Measurements from ENCODE around the gene RNF13. TPM values are rescaled to one million over a fixed set of nuclear protein-coding genes. Genes with fewer than 3 reads are reported as not detected.

RNF13 gene, protein sequence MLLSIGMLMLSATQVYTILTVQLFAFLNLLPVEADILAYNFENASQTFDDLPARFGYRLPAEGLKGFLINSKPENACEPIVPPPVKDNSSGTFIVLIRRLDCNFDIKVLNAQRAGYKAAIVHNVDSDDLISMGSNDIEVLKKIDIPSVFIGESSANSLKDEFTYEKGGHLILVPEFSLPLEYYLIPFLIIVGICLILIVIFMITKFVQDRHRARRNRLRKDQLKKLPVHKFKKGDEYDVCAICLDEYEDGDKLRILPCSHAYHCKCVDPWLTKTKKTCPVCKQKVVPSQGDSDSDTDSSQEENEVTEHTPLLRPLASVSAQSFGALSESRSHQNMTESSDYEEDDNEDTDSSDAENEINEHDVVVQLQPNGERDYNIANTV
- 26.9 and 29.9 TPM in 2 replicates for total RNA-seq
- long read RNA-seq, transcript RNF13-212 (10 exons, 1,027 nt) = minor isoform, 5 of 95 reads
- long read RNA-seq, transcript RNF13-203 (10 exons, 2,843 nt) = major isoform, 75 of 95 reads
- long read RNA-seq, partial matches to known transcripts = 5 of 95 reads
- long read RNA-seq, other reads (novel, unspliced or antisense) = 7 of 95 reads

DNA sequence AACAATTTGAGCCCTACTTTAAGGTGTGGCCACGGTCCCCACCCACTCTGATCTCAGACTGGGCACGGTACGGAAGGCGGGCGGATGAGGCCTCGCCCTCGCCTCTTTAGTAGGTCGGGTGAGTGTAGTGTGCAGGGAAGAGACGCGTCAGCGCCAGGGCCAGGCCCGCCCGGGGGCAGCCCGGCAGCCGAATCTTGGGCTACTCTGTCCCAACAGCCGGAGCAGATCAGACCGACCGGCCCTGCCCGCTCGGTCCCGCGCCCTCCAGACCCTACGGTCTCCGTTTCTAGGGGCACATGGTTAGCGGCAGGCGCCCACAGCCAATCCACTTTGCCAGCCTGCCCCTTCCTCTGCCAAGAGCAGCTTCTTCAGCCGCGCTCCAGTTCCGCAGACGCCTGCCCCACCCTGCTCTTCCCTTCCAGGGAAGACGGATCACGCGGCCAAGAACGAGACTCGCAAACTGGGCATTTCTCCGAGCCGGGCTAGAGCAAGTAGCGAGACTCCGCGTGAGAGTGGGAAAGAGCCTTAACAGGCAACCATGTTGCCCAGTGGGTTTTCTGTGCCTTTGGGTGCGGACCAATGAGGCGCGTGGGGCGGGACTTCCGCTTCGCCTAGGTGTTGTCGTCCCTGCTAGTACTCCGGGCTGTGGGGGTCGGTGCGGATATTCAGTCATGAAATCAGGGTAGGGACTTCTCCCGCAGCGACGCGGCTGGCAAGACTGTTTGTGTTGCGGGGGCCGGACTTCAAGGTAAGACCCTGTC is at the start of gene RNF13:
TSS of gene RNF13 (plus strand) at position 610 of the 761 bp plus-strand sequence. CDS start 32,812 bp downstream, outside the sequence.
- peak; percentile 86 for DNase-seq (ENCODE audit: low read depth, low spot score)
- Mint-ChIP-seq H3K27me3 (ENCODE audit: low read depth) (peaks cover 5% of the 10 kb centered on the region), H3K4me3 (peak within 1 kb of the TSS; percentile 99), H3K36me3 (ENCODE audit: low read depth) (no peaks in the 10 kb centered on the region), H3K27ac (ENCODE audit: unreplicated experiment) (peak within 1 kb of the TSS; percentile 96), H3K9me3 (no peaks in the 10 kb centered on the region), H3K4me1 (peaks cover 48% of the 10 kb centered on the region)
- TF ChIP-seq, protein P1, sequence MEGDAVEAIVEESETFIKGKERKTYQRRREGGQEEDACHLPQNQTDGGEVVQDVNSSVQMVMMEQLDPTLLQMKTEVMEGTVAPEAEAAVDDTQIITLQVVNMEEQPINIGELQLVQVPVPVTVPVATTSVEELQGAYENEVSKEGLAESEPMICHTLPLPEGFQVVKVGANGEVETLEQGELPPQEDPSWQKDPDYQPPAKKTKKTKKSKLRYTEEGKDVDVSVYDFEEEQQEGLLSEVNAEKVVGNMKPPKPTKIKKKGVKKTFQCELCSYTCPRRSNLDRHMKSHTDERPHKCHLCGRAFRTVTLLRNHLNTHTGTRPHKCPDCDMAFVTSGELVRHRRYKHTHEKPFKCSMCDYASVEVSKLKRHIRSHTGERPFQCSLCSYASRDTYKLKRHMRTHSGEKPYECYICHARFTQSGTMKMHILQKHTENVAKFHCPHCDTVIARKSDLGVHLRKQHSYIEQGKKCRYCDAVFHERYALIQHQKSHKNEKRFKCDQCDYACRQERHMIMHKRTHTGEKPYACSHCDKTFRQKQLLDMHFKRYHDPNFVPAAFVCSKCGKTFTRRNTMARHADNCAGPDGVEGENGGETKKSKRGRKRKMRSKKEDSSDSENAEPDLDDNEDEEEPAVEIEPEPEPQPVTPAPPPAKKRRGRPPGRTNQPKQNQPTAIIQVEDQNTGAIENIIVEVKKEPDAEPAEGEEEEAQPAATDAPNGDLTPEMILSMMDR (conservative IDR thresholded peaks at IDR 0.05) = no peak

DNA sequence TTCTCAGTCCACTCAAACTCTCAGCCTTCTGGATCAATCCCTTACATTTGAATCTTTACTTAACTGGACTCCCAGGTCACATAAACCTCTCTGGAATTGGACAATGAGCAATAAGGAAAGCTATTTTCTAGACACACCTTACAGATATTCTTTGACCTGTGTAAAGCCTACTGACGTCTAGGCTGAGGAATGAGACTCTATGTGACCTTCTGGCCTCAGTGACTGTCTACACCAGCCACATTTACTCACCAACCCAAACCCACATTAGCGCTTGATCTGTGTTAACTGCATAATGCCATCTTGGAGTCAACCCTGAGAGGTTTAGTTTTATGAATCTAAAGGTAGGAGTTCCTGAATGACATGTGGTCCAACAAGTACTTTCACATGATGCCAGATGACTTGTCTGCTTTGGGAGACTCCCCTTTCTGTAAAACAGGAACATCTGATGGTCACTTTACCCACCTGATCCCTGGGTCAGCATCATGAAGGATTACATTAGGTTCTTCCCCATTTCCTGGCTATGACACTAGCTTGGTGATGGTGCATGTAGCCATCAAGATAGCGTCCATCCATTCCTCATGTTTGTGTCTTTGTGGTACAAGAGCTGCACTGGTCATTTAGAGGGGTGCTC is 49.3 kb upstream of the RNF13 start:
- Mint-ChIP-seq H3K36me3 (ENCODE audit: low read depth) (no peaks in the 10 kb centered on the region), H3K27ac (ENCODE audit: unreplicated experiment) (no peak overlapping the region), H3K27me3 (ENCODE audit: low read depth) (peaks cover 34% of the 10 kb centered on the region), H3K4me3 (no peak overlapping the region), H3K9me3 (no peaks in the 10 kb centered on the region), H3K4me1 (peaks cover 4% of the 10 kb centered on the region)
- TF ChIP-seq, protein P1 (conservative IDR thresholded peaks at IDR 0.05) = no peak
- no peak for DNase-seq (ENCODE audit: low read depth, low spot score)

DNA sequence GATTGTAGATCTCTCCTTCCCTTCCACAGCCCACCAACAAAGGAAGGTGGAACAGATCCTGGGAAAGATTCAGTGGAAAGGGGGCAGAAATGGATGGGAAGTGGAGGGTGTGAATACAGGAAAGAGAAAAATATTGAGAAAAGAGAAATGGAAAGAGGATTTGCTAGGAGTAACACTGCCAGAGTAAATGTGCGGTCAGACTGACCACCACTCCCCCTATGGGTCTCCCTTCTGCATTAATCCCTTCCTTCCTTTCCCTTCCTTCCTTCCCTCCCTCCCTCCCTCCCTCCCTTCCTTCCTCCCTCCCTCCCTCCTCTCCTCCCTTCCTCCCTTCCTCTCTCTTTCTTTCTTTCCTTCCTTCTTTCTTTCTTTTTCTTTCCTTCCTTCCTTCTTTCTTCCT is 48.7 kb upstream of the RNF13 start:
- Mint-ChIP-seq H3K4me1 (peaks cover 4% of the 10 kb centered on the region), H3K27ac (ENCODE audit: unreplicated experiment) (no peak overlapping the region), H3K9me3 (no peaks in the 10 kb centered on the region), H3K27me3 (ENCODE audit: low read depth) (peaks cover 28% of the 10 kb centered on the region), H3K36me3 (ENCODE audit: low read depth) (no peaks in the 10 kb centered on the region), H3K4me3 (no peak overlapping the region)
- TF ChIP-seq, protein P1 (conservative IDR thresholded peaks at IDR 0.05) = no peak
- no peak for DNase-seq (ENCODE audit: low read depth, low spot score)

DNA sequence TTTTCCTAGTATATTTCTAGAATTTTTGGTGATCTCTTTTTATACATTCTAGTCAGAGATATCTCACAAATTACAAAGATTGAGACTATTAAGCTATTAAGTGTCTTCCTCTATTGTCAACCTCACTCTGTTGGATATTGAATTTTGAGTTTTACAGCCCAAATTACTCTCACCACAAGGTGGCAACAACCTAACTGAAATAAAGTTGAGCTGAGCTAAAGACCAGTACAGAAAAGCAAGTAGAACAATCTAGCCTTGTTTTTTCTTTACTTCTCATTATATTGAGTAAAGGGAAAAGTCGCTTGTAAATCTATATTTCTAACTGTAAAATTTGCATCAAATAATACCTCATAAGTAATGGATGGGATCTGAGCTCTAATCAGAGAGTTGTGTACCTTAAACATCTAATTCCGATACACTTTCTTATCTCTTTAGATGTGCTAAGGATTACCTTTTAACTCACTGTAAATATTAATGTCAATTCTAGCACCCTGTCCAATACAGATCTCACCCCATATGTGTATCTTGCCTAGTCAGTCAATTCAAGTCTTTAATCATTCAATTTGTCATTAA is 47.2 kb upstream of the RNF13 start:
- TF ChIP-seq, protein P1 (conservative IDR thresholded peaks at IDR 0.05) = peak; percentile 69
- no peaks in the 10 kb centered on the region for H3K9me3 Mint-ChIP-seq
- DNase-seq (ENCODE audit: low read depth, low spot score) = no peak
- no peak overlapping the region for H3K4me3 Mint-ChIP-seq
- peaks cover 4% of the 10 kb centered on the region for H3K4me1 Mint-ChIP-seq
- H3K27ac Mint-ChIP-seq (ENCODE audit: unreplicated experiment) = no peak overlapping the region
- no peaks in the 10 kb centered on the region for H3K36me3 Mint-ChIP-seq (ENCODE audit: low read depth)
- H3K27me3 Mint-ChIP-seq (ENCODE audit: low read depth) = peaks cover 18% of the 10 kb centered on the region

DNA sequence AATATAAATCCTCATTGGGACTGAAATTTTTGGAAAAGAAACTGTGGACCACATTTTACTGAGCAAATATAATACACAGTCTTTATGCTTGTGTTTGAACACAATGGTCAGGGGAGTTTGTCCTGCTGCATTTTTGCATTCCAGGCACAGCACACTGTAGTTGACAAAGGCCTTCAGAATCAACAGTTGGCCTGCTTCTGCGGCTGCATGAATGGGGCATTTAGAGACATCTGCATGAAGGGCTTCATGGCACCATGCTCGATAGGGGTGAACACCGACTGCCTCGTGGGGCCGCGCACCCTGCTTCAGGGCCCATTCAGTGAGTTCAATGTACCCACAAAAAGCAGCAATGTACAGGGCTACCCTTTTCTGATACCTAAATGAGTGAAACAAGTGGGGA is 45.3 kb upstream of the RNF13 start:
- DNase-seq (ENCODE audit: low read depth, low spot score) = no peak
- Mint-ChIP-seq H3K9me3 (no peaks in the 10 kb centered on the region), H3K36me3 (ENCODE audit: low read depth) (no peaks in the 10 kb centered on the region), H3K27me3 (ENCODE audit: low read depth) (peaks cover 18% of the 10 kb centered on the region), H3K4me3 (no peak overlapping the region), H3K4me1 (peaks cover 4% of the 10 kb centered on the region), H3K27ac (ENCODE audit: unreplicated experiment) (peak overlapping the region; percentile 86)
- TF ChIP-seq, protein P1 (conservative IDR thresholded peaks at IDR 0.05) = no peak

All from neural crest cell (in vitro differentiated cells).